Measurements from ENCODE around the gene DTX1. TPM values are rescaled to one million over a fixed set of nuclear protein-coding genes. Genes with fewer than 3 reads are reported as not detected.

Gene DTX1
- total and polyA plus RNA-seq, 4 donors = 1.3 to 4.9 (median 2.2) TPM

GRCh38 chr12:113081873-113082272 lies 25.3 kb downstream of the DTX1 start:
- Histone ChIP-seq H3K27me3 (ENCODE audit: control insufficient read depth in 3 of 3, insufficient read depth in 3 of 3, low read length in 2 of 3) (peaks cover 14 to 18% (median 18%) of the 10 kb centered on the region in 3 donors), H3K9ac (ENCODE audit: insufficient read depth in 1 of 2, low read length in 2 of 2) (no peak overlapping the region), H3K36me3 (ENCODE audit: control insufficient read depth in 4 of 4, insufficient read depth in 4 of 4, low read length in 4 of 4) (no peaks in the 10 kb centered on the region), H3K9me3 (ENCODE audit: control insufficient read depth in 4 of 4, insufficient read depth in 3 of 4, low read length in 3 of 4) (no peaks in the 10 kb centered on the region), H3K27ac (ENCODE audit: low read depth in 1 of 2, low read length in 1 of 2) (no peak overlapping the region), H3K4me3 (no peak overlapping the region), H3K4me1 (ENCODE audit: control insufficient read depth in 5 of 5, insufficient read depth in 5 of 5, low read length in 5 of 5) (peaks cover 0 to 4% (median 0%) of the 10 kb centered on the region in 5 donors)
- WGBS, 2 donors = 65 to 93% methylated on average over 4 of the region's 4 CpGs
- no peak for TF ChIP-seq CTCF (IDR thresholded peaks at IDR 0.05; ENCODE audit: control extremely low read depth, extremely low read depth)
- ATAC-seq (ENCODE audit: insufficient read depth, low FRiP score) (no peak), DNase-seq (no peak)

GRCh38 chr12:113082486-113083148 lies 26.1 kb downstream of the DTX1 start:
- no peaks in the 10 kb centered on the region for H3K36me3 ChIP-seq (ENCODE audit: control insufficient read depth in 4 of 4, insufficient read depth in 4 of 4, low read length in 4 of 4)
- H3K4me3 ChIP-seq = no peak overlapping the region
- ATAC-seq (ENCODE audit: insufficient read depth, low FRiP score) (no peak), DNase-seq (no peak)
- WGBS, 2 donors = 83 to 88% methylated on average over 9 of the region's 9 CpGs
- H3K9me3 ChIP-seq (ENCODE audit: control insufficient read depth in 4 of 4, insufficient read depth in 3 of 4, low read length in 3 of 4) = no peaks in the 10 kb centered on the region
- TF ChIP-seq CTCF (IDR thresholded peaks at IDR 0.05; ENCODE audit: control extremely low read depth, extremely low read depth) = no peak
- H3K27ac ChIP-seq (ENCODE audit: low read depth in 1 of 2, low read length in 1 of 2) = no peak overlapping the region
- H3K9ac ChIP-seq (ENCODE audit: insufficient read depth in 1 of 2, low read length in 2 of 2) = no peak overlapping the region
- H3K27me3 ChIP-seq (ENCODE audit: control insufficient read depth in 3 of 3, insufficient read depth in 3 of 3, low read length in 2 of 3) = peaks cover 11 to 14% (median 13%) of the 10 kb centered on the region in 3 donors
- peaks cover 0 to 3% (median 0%) of the 10 kb centered on the region in 5 donors for H3K4me1 ChIP-seq (ENCODE audit: control insufficient read depth in 5 of 5, insufficient read depth in 5 of 5, low read length in 5 of 5)

- no peak for TF ChIP-seq CTCF (IDR thresholded peaks at IDR 0.05; ENCODE audit: control extremely low read depth, extremely low read depth)
- peak in 1 of 3 donors; percentile 6 for DNase-seq
- Histone ChIP-seq H3K4me3 (no peak overlapping the region), H3K9ac (ENCODE audit: insufficient read depth in 1 of 2, low read length in 2 of 2) (no peak overlapping the region), H3K27me3 (ENCODE audit: control insufficient read depth in 3 of 3, insufficient read depth in 3 of 3, low read length in 2 of 3) (peaks cover 3 to 6% (median 5%) of the 10 kb centered on the region in 3 donors), H3K9me3 (ENCODE audit: control insufficient read depth in 4 of 4, insufficient read depth in 3 of 4, low read length in 3 of 4) (no peaks in the 10 kb centered on the region), H3K4me1 (ENCODE audit: control insufficient read depth in 5 of 5, insufficient read depth in 5 of 5, low read length in 5 of 5) (peaks cover 0 to 2% (median 0%) of the 10 kb centered on the region in 5 donors), H3K36me3 (ENCODE audit: control insufficient read depth in 4 of 4, insufficient read depth in 4 of 4, low read length in 4 of 4) (no peaks in the 10 kb centered on the region), H3K27ac (ENCODE audit: low read depth in 1 of 2, low read length in 1 of 2) (no peak overlapping the region)
- ATAC-seq (ENCODE audit: insufficient read depth, low FRiP score) = no peak
- WGBS, 2 donors = 83 to 93% methylated on average over 11 of the region's 11 CpGs
These were observed 27.4 kb downstream of the DTX1 start for GRCh38 chr12:113083863-113084435.

All from lung (tissue), 12 donors.